COR-L47 (cell line): ENCODE data around the gene WDR90.

ENCODE experiments used
- DNase-seq: peaks from one replicate; lab custom pipeline; 2025; lab: John Stamatoyannopoulos, UW

WDR90 gene

DNA sequence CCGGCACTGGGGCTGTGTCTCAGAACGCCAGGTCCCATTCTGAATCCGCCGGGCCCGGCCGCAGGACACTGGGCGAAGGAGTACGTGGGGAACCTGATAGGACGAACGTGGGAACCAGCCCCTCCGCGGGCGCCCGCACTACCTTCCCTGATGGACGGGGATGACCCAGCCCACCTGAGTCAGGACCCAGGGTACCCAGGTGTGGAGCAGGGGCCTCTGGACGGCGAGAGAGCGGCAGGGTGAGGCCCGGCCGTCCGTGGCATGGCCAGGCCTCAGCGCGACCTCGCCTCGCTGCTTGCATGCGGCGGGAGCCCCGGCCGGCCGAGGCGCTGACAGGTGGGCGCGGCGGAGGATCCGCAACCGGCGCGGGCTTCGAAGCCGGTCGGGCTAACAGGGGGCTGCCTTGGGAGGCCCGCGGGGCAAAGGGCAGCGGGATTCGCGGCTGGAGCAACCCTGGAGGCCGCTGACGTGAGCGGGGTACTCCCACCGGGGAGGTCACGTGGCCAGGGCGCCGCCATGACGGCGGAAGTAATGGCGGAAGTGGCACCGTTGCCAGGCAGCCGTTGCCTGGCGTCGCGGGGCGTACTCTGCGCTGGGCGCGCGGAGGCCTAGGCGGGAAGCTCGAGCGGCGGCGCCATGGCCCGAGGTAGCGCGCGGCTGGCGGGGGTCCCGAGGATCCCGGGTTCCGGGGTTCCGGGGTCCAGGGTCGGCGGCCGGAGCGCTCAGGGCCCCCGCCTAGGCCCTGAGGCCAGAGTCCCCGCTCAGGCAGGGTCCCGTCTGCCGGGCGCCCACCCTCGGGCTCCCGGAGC, at the start of gene WDR90:
TSS of gene WDR90 (plus strand) at position 585 of the 809 bp plus-strand sequence. CDS start at position 637, 52 bp downstream.
- peak; percentile 92 for DNase-seq

DNA sequence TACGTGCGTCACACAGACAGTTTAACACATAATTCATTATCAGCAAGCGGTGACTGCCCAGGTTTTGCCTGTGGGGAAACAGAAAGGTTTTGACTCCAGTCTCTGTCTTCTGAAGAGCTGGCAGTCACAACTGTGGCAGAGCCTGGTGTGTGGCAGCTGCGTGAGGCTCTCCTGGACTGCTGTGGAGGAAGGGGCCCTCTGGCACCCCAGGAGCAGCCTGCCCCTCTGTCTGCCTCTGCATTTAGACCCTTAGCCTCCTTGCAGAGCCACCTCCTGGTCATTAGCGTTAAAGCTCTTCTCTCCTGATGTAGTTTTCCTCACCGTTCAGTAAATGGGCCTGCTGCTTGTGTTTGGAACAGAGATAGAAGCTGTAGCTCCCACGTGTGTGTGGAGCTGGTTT, 48.4 kb upstream of the WDR90 start:
- peak; percentile 24 for DNase-seq

DNA sequence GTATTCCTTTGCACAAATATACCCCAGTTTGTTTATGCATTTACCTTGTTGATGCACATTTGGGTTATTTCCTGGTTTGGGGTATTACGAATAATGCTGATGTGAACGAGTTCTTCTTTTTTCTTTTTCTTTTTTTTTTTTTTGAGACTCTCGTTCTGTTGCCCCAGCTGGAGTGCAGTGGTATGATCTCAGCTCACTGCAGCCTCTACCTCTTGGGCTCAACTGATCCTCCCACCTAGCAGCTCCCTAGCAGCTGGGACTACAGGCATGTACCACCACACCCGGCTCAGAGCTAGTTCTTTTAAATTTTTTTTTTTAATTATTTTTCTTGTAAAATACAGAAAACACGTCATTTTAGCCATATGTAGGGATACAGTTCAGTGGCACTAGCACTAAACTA, 45.2 kb upstream of the WDR90 start:
- no peak for DNase-seq

DNA sequence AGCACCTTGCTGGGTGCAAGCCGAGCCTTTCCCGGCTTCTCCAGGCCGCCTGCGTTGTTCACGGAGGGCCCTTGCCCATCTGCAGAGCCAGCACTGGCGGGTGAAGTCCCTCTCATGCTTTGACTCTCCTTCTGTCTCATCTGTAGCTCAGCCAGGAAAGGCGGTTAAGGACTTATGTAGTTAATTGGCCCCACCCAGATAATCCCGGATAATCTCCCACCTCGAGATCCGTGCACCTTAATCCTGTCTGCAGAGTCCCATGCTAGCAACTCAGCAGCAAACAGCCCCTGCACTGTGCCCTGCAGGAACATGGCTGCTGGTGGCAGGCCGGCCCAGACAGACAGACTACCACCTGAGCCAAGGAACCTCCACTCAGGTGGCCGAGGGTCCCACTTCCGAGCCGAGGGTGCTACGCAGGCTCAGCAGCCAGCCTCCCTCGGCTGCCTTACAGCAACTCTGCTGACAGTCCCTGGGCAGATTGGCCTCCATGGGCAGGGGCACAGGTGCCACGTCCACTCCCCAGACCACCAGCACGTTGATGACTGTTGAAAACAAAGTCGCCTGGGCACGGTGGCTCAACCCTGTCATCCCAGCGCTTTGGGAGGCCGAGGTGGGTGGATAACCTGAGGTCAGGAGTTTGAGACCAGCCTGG, 42.4 kb upstream of the WDR90 start:
- no peak for DNase-seq

DNA sequence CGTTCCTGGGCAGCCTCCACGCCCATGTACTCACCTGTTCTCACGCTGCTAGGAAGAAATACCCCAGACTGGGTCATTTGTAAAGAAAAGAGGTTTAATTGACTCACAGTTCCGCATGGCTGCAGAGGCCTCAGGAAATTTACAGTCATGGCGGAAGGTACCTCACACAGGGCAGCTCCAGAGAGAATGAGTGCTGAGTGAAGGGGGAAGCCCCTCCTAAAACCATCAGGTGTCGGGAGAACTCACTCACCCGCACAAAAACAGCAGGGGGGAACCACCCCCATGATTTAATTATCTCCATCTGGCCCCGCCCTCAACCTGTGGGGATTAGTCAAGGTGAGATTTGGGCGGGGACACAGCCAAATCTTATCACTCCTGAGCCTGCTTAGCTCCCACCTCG, 41.1 kb upstream of the WDR90 start:
- DNase-seq, result no peak

DNA sequence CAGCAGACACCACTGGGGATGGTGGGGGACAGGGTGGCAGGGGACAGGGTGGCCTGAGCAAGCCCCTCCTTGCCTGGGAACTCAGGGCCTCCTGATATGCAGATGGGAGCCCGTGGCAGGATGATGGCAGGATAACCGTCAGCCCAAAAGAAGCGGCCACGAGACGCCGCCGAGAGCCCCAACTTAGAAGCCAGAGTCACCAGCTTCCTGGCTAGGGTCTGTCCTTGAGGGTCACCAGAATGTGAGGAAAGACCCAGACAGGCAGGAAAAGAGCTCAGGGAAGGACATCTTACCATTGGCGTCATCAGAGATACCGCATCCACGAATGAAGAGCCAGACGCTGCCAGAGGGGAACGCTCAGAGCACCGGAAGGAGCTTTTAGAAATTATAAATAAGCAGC, 39.8 kb upstream of the WDR90 start:
- no peak for DNase-seq

DNA sequence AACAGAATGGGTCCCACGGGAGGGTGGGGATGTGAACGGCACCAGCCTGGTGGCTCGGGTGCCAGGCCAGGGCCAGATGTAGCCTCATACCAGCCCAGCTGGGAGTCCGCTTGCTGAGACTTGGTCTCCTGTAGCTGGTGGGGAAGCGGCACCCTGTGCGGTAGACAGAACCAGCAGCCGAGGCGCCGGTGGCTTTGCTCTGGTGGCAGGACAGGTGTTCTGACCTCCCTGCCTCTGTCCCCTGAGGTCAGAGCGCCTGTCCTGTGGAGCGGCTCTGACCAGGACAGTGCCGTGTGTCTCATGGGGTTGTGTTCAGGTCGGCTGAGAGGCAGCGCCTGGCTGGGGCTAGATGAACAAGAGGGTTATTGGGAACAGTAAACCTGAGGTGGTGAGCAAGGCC, 39.2 kb upstream of the WDR90 start:
- DNase-seq, result no peak

DNA sequence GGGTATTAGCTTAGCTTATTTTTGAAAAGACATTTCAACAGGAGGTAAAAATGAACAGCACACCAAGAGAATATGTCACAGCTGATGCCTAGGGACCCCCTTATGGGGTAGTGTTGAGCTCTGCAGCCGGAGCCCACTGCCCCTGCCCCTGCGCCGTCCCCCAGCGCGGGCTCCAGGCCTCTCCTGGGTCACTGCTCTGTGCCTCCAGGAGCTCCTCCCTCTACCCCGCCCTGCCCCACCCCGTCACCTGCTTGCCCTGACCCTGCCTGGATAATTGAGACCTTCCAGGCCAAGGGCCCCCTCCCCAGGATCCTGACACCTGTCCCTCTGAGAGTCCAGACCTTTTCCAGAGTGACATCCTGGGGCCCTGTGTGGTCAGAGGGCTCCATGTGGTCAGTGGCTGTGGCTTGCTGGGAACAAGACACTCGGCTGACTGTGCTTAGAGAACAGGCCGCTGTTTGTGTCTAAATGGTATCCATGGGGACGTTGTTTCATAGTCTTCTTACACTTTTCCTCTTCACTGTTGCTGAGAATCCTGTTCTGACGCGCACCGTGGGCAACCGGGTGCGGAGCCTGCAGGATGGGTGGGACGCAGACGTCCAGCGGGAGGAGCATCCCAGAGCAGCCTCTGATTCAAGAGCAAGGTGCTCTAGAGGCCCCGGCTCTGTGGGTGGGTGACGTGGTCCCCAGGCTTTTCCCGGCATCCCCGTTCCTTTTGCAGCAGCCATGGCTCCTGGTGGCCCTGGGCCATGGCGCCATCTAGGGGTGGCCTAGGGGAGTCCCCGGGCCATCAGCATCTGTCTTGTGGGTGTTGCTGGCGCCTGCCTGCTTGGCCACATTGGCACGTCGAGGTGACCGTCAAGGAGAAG, 38.4 kb upstream of the WDR90 start:
- DNase-seq, result no peak

DNA sequence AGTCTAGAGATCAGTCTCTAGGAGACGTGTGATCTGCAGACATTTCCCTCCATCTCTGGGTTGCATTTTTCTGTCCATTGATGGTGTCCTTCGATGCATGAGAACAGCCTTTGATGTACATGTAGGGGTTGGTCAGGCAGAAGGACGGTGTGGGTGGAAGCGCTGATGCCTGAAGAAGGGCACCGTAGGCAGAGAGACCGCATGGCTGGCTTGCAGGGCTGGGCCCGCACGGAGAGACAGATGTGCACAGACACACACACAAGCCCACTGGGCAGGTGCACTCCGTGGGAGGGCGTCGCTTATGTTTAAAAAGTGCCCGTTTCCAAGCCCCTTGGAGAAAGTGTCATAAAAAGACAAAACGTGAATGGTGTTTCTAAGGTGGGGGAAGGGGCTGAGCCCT, 34.0 kb upstream of the WDR90 start:
- no peak for DNase-seq

DNA sequence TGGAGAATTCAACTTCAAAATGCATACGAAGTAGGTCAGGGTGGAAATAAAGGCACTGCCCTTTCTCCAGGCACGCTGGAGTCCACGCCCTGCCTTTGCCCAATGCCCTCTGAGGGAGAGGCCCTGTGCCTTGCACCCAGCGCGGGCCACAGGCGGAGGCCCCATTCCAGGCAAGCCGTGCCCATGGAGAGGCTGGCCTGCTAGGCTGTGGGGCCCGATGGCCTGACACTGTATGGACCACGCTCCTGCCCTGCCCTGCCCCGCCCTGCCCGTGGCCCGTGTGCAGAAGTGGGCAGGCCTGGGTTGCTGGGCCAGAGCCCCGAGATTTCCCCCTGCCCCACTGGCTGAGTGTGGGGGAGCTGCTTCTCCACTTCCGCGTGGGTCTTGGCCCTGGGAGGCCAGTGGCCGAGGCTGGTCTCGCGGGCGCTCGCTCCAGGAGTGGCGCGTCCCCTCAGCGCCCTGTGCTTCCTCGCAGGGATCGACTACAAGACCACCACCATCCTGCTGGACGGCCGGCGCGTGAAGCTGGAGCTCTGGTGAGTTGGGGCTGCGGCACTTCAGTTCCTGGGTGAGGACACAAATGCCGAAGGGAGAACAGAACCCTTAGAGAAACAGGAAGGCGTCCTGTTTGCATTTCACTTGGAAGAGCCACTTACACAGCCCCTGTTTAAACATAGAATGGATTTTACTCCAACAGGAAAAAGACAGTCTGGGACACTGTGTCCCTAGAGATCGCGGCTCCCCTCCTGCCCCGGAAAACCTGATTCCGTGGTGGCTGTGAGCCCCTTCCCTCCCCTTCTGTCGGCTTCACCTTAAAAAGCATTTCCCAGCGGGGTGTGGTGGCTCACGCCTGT, 32.2 kb upstream of the WDR90 start:
- DNase-seq, result no peak

DNA sequence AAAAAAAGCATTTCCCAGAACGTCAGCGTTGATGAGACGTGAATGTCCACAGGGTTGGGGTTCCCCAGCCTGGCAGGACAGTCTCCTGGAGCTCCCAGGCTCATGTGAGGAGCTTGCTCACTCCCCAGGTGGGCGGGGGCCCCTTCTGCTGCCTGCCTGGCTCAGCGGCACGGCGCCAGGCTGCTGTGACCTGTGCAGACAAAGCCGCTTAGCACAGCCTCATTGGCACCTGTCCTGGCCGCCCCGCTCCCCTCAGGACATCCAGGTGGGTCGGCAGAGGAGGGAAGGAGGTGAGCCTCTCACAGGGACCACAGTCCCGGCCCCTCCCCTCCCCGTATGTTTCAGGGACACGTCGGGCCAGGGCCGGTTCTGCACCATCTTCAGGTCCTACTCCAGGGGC, 31.3 kb upstream of the WDR90 start:
- DNase-seq, result no peak

DNA sequence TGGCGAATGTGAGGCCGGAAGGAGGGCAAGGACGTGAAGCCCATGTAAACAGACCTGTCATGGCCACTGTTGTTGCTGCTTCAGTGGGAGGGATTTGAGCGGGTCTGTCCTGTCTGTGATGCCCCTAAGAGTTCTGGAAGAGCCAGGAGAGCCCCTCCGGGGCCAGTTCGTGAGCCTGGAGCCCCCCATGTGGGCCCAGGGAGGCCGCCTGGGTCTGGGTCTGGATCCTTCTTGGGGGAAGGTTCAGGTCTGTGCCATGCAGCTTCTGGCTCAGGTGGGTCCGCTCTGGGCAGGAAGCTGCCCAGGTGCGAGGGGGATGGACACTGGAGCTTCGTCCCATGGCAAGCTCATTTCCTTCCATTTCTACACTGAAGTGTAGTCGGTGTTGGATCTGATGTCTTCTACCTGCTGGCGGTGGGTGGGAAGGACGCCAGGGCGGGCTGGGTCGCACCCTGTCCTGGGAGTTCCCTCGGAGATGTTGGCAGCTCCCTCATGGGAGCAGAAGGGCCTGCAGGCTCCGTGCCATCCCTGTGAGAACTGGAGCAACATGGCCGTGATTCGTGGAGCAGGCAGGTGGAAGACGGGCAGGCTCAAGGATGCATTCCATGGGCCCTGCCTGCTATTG, 29.6 kb upstream of the WDR90 start:
- no peak for DNase-seq

DNA sequence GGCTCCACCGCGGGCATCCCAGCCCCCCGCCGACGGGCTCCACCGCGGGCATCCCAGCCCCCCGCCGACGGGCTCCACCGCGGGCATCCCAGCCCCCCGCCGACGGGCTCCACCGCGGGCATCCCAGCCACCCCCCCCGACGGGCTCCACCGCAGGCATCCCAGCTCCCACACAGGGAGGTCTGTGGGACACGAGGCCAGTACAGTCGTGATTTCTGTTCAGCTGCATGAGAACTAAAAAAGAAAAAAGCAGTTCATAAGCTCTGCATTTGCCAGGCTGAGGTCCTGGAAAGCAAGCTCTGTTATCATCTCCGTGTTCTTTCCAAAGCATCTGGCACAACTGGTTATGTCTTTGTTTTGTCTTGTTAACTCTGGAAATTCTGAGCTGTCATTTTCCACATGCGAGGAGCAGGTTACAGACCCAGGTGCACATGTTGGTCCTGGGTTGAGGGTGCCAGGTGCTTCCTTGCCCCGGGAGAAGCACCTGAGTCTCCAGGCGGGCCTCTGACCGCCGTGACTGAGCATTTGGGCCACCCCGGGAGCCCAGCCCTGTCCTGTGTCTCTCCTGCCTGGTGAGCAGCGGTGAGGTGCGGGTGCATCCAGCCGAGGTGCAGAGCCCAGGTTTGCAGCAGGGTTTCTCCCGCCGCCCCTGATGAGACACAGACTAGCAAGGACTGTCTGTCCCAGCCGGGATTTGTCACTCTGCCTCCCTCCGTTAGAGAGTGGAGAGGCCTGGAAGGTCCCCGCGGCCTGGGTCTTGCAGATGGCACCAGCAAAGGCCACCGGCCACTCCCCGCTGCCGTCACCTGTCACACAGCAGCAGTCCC, 28.3 kb upstream of the WDR90 start:
- no peak for DNase-seq

DNA sequence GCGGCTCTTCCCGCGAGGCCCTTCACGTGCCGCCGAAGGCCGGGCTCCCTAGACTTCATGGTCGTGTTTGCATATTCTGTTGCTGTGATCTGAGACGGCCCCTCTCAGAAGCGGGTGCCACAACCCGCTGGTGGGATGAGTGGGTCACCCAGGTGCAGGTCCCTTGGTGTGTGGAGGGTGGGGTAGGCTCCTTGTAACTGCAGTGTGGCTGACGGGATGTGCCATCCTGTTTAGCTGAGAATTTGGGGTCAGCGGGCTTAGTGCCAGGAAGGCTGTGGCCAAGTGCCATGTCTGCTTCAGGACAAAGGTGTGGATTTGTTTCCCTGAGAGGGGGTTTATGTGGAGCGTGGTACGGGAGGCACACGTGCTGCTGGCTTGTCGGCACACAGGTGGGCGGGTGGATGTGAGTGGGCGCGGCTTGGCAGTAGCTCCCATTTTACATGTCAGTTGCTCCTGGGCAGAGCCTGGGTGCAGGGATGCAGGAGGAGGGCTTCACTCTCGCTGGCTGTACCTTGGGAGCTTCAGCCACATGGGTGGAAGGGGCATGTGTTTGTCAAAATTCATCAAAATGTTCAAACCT, 27.5 kb upstream of the WDR90 start:
- peak; percentile 45 for DNase-seq

DNA sequence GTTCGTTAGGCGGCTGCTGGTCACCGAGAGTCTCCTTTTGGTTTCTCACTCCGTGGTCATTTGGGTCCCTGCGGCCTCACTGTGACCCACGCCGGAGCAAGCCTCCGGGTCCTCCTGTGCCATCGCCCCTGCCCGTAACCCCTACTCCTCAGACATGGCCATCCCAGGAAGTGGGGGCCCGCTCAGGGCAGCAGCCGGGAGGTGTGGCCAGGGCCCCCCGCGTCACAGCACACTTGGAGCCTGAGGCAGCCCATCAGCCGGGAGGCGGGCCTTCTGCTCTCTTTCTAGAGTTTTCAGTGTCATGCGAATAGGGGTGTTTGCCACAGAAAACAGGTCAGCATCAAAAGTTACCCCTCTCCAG, 26.3 kb upstream of the WDR90 start:
- DNase-seq, result no peak

DNA sequence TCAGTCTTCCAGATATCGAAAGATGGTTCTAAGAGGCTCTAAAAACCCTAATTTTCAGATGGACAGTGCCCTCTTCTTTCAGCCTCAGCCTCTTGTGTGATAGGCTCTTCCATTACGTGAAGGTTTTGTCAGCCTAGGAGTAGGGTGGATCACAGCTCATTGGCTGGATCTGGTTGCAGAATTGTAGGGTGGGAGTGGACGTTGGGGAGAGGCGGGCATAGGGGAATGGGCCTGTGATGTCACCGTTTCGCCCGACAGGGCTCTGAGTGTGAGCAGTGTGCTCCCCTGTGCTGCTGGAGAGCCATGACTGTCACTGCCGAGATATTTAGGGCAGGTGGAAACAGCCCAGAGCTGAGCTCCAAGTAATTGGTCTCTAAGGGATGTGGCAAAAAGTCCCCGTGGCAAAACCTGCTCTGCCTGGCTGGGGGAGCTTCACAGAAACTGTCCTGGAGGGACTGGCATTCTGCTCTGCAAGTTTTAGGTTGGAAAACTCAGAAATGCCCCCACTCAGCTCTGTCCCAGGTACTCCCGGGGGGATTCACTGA, 24.6 kb upstream of the WDR90 start:
- no peak for DNase-seq

DNA sequence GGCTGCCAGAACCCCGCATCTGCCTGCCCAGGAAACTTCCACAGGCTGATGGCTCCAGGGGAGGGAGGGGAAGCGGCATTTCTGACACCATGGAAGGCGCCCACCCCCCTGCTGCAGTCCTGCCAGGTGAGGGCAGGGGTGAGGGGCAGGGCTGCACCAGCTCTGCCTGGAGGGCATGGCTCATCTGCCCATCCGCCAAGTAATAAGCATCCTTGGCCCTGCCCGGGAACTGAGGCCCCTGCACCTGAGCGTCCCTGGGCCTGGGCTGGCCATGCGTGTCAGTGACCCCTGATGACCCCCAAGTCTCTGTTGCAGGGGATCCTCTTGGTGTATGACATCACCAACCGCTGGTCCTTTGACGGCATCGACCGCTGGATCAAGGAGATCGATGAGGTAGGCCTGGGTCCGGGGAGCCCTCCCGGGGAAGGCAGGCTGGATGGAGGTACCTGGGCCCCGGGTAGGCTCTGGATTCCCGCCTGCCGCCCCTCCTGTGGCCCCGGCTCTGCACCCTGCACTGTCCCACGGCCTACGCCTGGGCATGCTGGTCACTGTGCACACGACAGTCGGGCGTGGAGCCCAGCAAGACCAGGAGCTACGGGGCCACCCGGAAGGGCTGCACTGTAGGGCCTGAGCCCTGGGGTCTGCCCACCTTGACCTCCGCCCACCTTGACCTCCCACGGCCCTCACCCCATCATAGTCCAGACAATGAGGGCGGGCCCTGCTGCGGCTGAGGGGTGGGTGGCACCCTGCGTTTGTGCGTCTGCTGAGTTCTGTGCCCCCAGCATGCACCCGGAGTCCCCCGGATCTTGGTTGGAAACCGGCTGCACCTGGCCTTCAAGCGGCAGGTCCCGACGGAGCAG, 23.8 kb upstream of the WDR90 start:
- no peak for DNase-seq

DNA sequence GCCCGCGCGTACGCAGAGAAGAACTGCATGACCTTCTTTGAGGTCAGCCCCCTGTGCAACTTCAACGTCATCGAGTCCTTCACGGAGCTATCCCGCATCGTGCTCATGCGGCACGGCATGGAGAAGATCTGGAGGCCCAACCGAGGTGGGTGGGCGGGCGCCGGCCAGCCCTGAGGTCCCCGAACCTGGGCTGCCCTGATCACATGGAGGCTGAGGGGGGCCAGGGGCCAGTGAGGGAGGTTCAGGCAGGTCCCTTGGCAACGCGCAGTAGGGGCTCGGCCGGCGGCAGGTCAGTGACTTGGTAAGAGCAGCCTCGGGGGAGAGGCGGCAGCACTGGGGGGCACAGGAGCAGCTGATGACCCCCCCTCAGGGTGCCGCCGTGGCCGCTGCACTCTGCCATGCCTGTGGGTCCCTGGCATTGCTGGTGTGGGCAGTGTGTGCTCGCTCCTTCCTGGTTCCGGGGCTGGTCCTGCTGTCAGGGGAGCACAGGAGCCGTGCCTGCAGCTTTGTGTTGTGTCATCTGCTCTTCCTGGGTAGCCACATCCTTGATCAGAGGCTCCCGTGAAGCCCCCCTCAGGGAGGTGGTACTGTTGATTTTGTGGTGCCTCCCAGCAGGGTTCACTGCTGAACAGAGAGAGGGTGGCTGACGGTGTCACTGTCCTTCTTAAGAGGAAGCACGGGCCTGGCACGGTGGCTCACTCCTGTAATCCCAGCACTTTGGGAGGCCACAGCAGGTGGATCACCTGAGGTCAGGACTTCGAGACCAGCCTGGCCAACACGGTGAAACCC, 23.0 kb upstream of the WDR90 start:
- DNase-seq, result no peak
